ENCODE results near the gene TAF7L. TPM values are rescaled to one million over a fixed set of nuclear protein-coding genes. Genes with fewer than 3 reads are reported as not detected.

TAF7L gene
- total RNA-seq, 2 donors from 2014 or later: 54.6 TPM; not detected in 1

Small RNAs within 50 kb of the gene (small RNA-seq; reads per million reads assigned to genes)
- gene RNU6-934P: 0 reads per million in 2 donors

Other genes starting within 250 kb of the TAF7L start
- gene TRMT2B, start 239.2 kb downstream of the TAF7L start, total RNA-seq: 10 to 100 TPM; 14.0 to 29.5 TPM
- gene TMEM35A, start 212.5 kb downstream of the TAF7L start, total RNA-seq: 1 to 10 TPM; 3.6 to 7.8 TPM
- 1 to 10 TPM; 1.0 to 1.9 TPM for gene CENPI, start 193.1 kb downstream of the TAF7L start, total RNA-seq
- gene DRP2, start 71.5 kb downstream of the TAF7L start, total RNA-seq: 1 to 10 TPM in 1 of 2 donors, under 1 TPM in 1; 0.68 to 1.9 TPM
- gene TIMM8A, start 57.4 kb upstream of the TAF7L start, total RNA-seq: 1 to 10 TPM; 4.0 to 4.9 TPM
- gene BTK, start 94.9 kb upstream of the TAF7L start, total RNA-seq: 1 to 10 TPM; 1.3 to 2.4 TPM
- 1,000 to 10,000 TPM in 1 of 2 donors, 100 to 1,000 TPM in 1; 863 to 2,403 TPM for gene RPL36A, start 99.7 kb upstream of the TAF7L start, total RNA-seq
- gene GLA, start 116.6 kb upstream of the TAF7L start, total RNA-seq: 10 to 100 TPM; 12.6 to 16.4 TPM
- gene HNRNPH2, start 116.9 kb upstream of the TAF7L start, total RNA-seq: 10 to 100 TPM; 43.7 to 56.3 TPM
- gene ARMCX4, start 194.1 kb upstream of the TAF7L start, total RNA-seq: 10 to 100 TPM; 13.8 to 16.6 TPM